SU-DHL-6 (cell line): Measurements from ENCODE around the gene TRAF2.

Experiments used
- CTCF ChIP-seq: fragments of 200-600 bp; sonication (generic); IDR thresholded peaks from one replicate; pipeline ENCODE4 v1.5.1; 2017; ENCODE audit warnings: antibody characterized with exemption, mild to moderate bottlenecking, low read length, moderate library complexity; ENCODE audit not compliant: insufficient read depth, poor library complexity, severe bottlenecking
- EZH2phosphoT487 ChIP-seq: fragments of 200-600 bp; sonication (generic), shearing (Covaris generic); conservative IDR thresholded peaks from 2 replicates; pipeline ENCODE4 v1.6.1; 2018; ENCODE audit warnings: mild to moderate bottlenecking, antibody characterized with exemption, low read length, moderate library complexity, mixed read lengths

- TF ChIP-seq CTCF (no peak), EZH2phosphoT487 (no peak)
Observed at GRCh38 chr9:136923881-136924280, 37.6 kb downstream of the TRAF2 start.
